GM12878 (cell line): Measurements from ENCODE around the gene MTR. TPM values are rescaled to one million over a fixed set of nuclear protein-coding genes. Genes with fewer than 3 reads are reported as not detected.

Experiments
- ATAC-seq: fragments of 200-7000 bp; cut with Tn5 transposase; 3 replicates; pipeline ENCODE4 v1.9.1; 2020; ENCODE audit warnings: mild to moderate bottlenecking, moderate library complexity
- BruUV-seq: library from RNA; stranded (reverse); fragments of 400-500 nt; replicated peaks from 2 replicates; lab custom pipeline; 2021; lab: Mats Ljungman, UMichigan
- CTCF ChIA-PET: fragments of 300-600 bp; sonication (Branson Sonifier 250); formaldehyde crosslinking; extraction: SDS; loops from one replicate; lab custom pipeline; 2021; ENCODE audit warnings: inconsistent platforms; lab: Yijun Ruan, JAX
- POLR2A ChIA-PET: fragments of 350-600 bp; formaldehyde crosslinking; extraction: SDS; loops from one replicate; lab custom pipeline; 2021; ENCODE audit warnings: inconsistent platforms; lab: Charles Lee
- RAD21 ChIA-PET: fragments of 300-600 bp; sonication (Branson Sonifier 250); formaldehyde crosslinking; loops from one replicate; lab custom pipeline; 2023; ENCODE audit warnings: antibody characterized with exemption; ENCODE audit not compliant: unreplicated experiment; lab: Charles Lee
- SMC1A ChIA-PET: fragments of 300-600 bp; sonication (Branson Sonifier 250); formaldehyde crosslinking; loops from one replicate; lab custom pipeline; 2023; ENCODE audit not compliant: unreplicated experiment, uncharacterized antibody; lab: Charles Lee
- DNase-seq: peaks from one replicate; pipeline ENCODE4 v3.0.0-alpha.2; 2011; ENCODE audit warnings: low read depth, low spot score
- FAIRE-seq: peaks from 3 replicates; lab custom pipeline; 2011; peaks lifted over from hg19 to GRCh38; lab: Jason Lieb, UNC
- H2AFZ ChIP-seq: 2 replicates; pipeline ENCODE4 v1.6.0; 2011; ENCODE audit warnings: low read depth, low read length, control low read depth; ENCODE audit not compliant: control insufficient read depth
- H3K27ac ChIP-seq: 2 replicates; pipeline ENCODE4 v1.5.1; 2011; ENCODE audit warnings: control low read depth; ENCODE audit not compliant: control insufficient read depth, insufficient read depth
- H3K27me3 ChIP-seq, 2 experiments: replicated peaks in 1 of 2; 2 replicates each; pipeline versions ENCODE4 v1.6.0 to v1.6.1; 2011; ENCODE audit warnings: low read length in 1 of 2; ENCODE audit not compliant: control insufficient read depth in 2 of 2, insufficient read depth in 2 of 2
- H3K36me3 ChIP-seq, 2 experiments: 2 replicates each; pipeline ENCODE4 v1.5.1; 2011; ENCODE audit warnings: low read length in 1 of 2; ENCODE audit not compliant: control insufficient read depth in 2 of 2, insufficient read depth in 2 of 2
- H3K4me1 ChIP-seq: 2 replicates; pipeline ENCODE4 v1.6.1; 2011; ENCODE audit warnings: mild to moderate bottlenecking, low read length, moderate library complexity, mixed read lengths; ENCODE audit not compliant: control insufficient read depth, insufficient read depth
- H3K4me2 ChIP-seq: 2 replicates; pipeline ENCODE4 v1.6.0; 2011; ENCODE audit warnings: control low read depth; ENCODE audit not compliant: control insufficient read depth, insufficient read depth
- H3K4me3 ChIP-seq: fragments of 200-600 bp; sonication (generic); 2 replicates; pipeline ENCODE4 v1.5.1; 2016
- H3K79me2 ChIP-seq: 2 replicates; pipeline ENCODE4 v1.6.0; 2011; ENCODE audit warnings: low read length; ENCODE audit not compliant: control insufficient read depth, insufficient read depth
- H3K9ac ChIP-seq: 2 replicates; pipeline ENCODE4 v1.8.0; 2011; ENCODE audit warnings: low read length, control low read depth, mixed read lengths; ENCODE audit not compliant: control insufficient read depth, insufficient read depth
- H3K9me3 ChIP-seq: replicated peaks from 3 replicates; pipeline ENCODE4 v1.5.1; 2011; ENCODE audit warnings: mild to moderate bottlenecking, low read length; ENCODE audit not compliant: control insufficient read depth, insufficient read depth
- H4K20me1 ChIP-seq: 2 replicates; pipeline ENCODE4 v1.6.0; 2011; ENCODE audit not compliant: control insufficient read depth, insufficient read depth
- ATF7 ChIP-seq: fragments of 450-650 bp; IDR thresholded peaks from 2 replicates; pipeline ENCODE4 v1.6.1; 2016; ENCODE audit warnings: low read depth, mild to moderate bottlenecking
- EP300 ChIP-seq, 2 experiments: fragments of 150-350 bp in 1 of 2; IDR thresholded peaks; 2 replicates each; pipeline ENCODE4 v1.6.1; 2011 to 2012; ENCODE audit warnings: low read depth in 2 of 2, low read length in 2 of 2, borderline replicate concordance in 1 of 2, improper control_type of control experiment in 1 of 2, inconsistent platforms in 1 of 2; ENCODE audit not compliant: control insufficient read depth in 1 of 2
- HCFC1 ChIP-seq: fragments of 150-350 bp; IDR thresholded peaks from 2 replicates; pipeline ENCODE4 v1.6.1; 2014; ENCODE audit warnings: low read length
- MTA2 ChIP-seq: fragments of 450-650 bp; IDR thresholded peaks from 2 replicates; pipeline ENCODE4 v1.6.1; 2016; ENCODE audit warnings: low read depth, mild to moderate bottlenecking, moderate library complexity
- NRF1 ChIP-seq: conservative IDR thresholded peaks from 2 replicates; pipeline ENCODE4 v1.6.1; 2011; ENCODE audit warnings: mild to moderate bottlenecking, low read depth, low read length, improper control_type of control experiment
- PAX5 ChIP-seq: IDR thresholded peaks from 2 replicates; pipeline ENCODE4 v1.6.1; 2011; ENCODE audit warnings: low read depth, low read length, borderline replicate concordance
- RELB ChIP-seq: fragments of 450-650 bp; IDR thresholded peaks from 2 replicates; pipeline ENCODE4 v1.6.1; 2017; ENCODE audit warnings: low read depth, mild to moderate bottlenecking, moderate library complexity
- SUZ12 ChIP-seq: fragments of 200-600 bp; sonication (generic); IDR thresholded peaks from one replicate; pipeline ENCODE4 v1.6.1; 2018; ENCODE audit warnings: antibody characterized with exemption, mild to moderate bottlenecking; ENCODE audit not compliant: unreplicated experiment
- USF1 ChIP-seq: IDR thresholded peaks from 2 replicates; pipeline ENCODE4 v1.6.1; 2011; ENCODE audit warnings: borderline replicate concordance, low read depth, mild to moderate bottlenecking, moderate library complexity, mixed read lengths, low read length; ENCODE audit not compliant: insufficient read depth; ENCODE audit errors: extremely low read length
- WGBS: methylation state at CpG from one replicate; pipeline ENCODE4 v1.1.6; 2016; ENCODE audit warnings: low lambda C conversion rate; ENCODE audit not compliant: insufficient replicate concordance, insufficient coverage; ENCODE audit errors: missing lambda C conversion rate; 5-methylcytosine and 5-hydroxymethylcytosine counted together
- in situ Hi-C: fragments of 300-500 bp; cut with MboI; formaldehyde crosslinking; loops from 9 replicates; pipeline ENCODE4 v1.14.3; 2018; ENCODE audit warnings: mixed read lengths
- intact Hi-C: fragments of 100-400 bp; cut with micrococcal nuclease; formaldehyde crosslinking; loops from one replicate; pipeline ENCODE4 v1.14.2; 2022; ENCODE audit not compliant: unreplicated experiment
- polyA plus RNA-seq, 11 experiments: library from polyadenylated mRNA; depleted of rRNA in 4 of 11; unstranded in 6 of 11; stranded (reverse) in 5 of 11; fragments of >200 nt; fragmentation: Nextera tagmentation in 4 of 11; fragmentation: Illumina TruSeq in 1 of 11; extraction: Ambion mirVana in 4 of 11; extraction: Trizol in 1 of 11; gene quantifications; 1 replicate in 1 of 11; 2 replicates in 10 of 11; pipeline versions ENCODE4 v1.2.1 to v1.2.3, GENCODE V29; 2011 to 2016; ENCODE audit warnings: inconsistent platforms in 2 of 11, missing spikeins in 2 of 11, low read depth in 1 of 11
- total RNA-seq, 4 experiments: library from RNA; depleted of rRNA in 3 of 4; stranded (reverse); fragments of >200 nt in 3 of 4; fragmentation: Illumina TruSeq in 1 of 4; extraction: Trizol in 1 of 4; gene quantifications; 2 replicates each; pipeline versions ENCODE4 v1.2.1 to v1.2.3, GENCODE V29; 2013 to 2021
- TF ChIP-seq, protein P1 (sequence below): fragments of 450-650 bp; IDR thresholded peaks from 2 replicates; pipeline ENCODE4 v1.6.1; 2018; ENCODE audit warnings: mild to moderate bottlenecking, low read depth, moderate library complexity; ENCODE audit not compliant: partially characterized antibody
- TF ChIP-seq, protein P2 (sequence below): IDR thresholded peaks from 2 replicates; pipeline ENCODE4 v1.6.1; 2011; ENCODE audit warnings: low read depth, low read length, improper control_type of control experiment, borderline replicate concordance

Gene MTR
- total and polyA plus RNA-seq, 10 of the 15 experiments (the other 5 are each of a cell fraction or from before 2014, with no cell fraction given) = 2.4 to 38.7 (median 16.5) TPM

- no peak overlapping the region for H2AFZ ChIP-seq
- 70% methylated on average over 6 of the region's 6 CpGs for WGBS
- DNase-seq (no peak), ATAC-seq (no peak), FAIRE-seq (no peak)
- H3K79me2 ChIP-seq = no peaks in the 10 kb centered on the region
- in situ Hi-C loops (no loop called here), intact Hi-C loops (no loop called here)
- H3K9me3 ChIP-seq = no peaks in the 10 kb centered on the region
- POLR2A ChIA-PET = no interaction called here
- no peaks in the 10 kb centered on the region for H3K36me3 ChIP-seq
- H3K4me1 ChIP-seq = no peaks in the 10 kb centered on the region
- TF ChIP-seq USF1 (no peak), RELB (no peak), ATF7 (no peak), PAX5 (no peak), NRF1 (no peak), EP300 (IDR thresholded peaks at IDR 0.05; ENCODE audit: borderline replicate concordance in 1 of 2, control insufficient read depth in 1 of 2, low read depth in 2 of 2, low read length in 2 of 2) (no peak), HCFC1 (no peak), SUZ12 (no peak), MTA2 (no peak)
- TF ChIP-seq, protein P1, sequence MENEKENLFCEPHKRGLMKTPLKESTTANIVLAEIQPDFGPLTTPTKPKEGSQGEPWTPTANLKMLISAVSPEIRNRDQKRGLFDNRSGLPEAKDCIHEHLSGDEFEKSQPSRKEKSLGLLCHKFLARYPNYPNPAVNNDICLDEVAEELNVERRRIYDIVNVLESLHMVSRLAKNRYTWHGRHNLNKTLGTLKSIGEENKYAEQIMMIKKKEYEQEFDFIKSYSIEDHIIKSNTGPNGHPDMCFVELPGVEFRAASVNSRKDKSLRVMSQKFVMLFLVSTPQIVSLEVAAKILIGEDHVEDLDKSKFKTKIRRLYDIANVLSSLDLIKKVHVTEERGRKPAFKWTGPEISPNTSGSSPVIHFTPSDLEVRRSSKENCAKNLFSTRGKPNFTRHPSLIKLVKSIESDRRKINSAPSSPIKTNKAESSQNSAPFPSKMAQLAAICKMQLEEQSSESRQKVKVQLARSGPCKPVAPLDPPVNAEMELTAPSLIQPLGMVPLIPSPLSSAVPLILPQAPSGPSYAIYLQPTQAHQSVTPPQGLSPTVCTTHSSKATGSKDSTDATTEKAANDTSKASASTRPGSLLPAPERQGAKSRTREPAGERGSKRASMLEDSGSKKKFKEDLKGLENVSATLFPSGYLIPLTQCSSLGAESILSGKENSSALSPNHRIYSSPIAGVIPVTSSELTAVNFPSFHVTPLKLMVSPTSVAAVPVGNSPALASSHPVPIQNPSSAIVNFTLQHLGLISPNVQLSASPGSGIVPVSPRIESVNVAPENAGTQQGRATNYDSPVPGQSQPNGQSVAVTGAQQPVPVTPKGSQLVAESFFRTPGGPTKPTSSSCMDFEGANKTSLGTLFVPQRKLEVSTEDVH = no peak
- TF ChIP-seq, protein P2, sequence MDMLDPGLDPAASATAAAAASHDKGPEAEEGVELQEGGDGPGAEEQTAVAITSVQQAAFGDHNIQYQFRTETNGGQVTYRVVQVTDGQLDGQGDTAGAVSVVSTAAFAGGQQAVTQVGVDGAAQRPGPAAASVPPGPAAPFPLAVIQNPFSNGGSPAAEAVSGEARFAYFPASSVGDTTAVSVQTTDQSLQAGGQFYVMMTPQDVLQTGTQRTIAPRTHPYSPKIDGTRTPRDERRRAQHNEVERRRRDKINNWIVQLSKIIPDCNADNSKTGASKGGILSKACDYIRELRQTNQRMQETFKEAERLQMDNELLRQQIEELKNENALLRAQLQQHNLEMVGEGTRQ = no peak
- H3K9ac ChIP-seq = no peak overlapping the region
- CTCF ChIA-PET = interaction anchor here (1.3 kb wide), 1 partner anchor 12 kb away, joined by 5 read pairs; no protein-coding TSS in a partner anchor
- no peak overlapping the region for H3K27ac ChIP-seq
- no TSS peak for BruUV-seq
- RAD21 ChIA-PET = no interaction called here
- SMC1A ChIA-PET = interaction anchor here (1.6 kb wide), 1 partner anchor 13 kb away, joined by 5 read pairs; no protein-coding TSS in a partner anchor
- H3K4me2 ChIP-seq = no peak overlapping the region
- no peaks in the 10 kb centered on the region for H4K20me1 ChIP-seq
- no peak overlapping the region for H3K4me3 ChIP-seq
- H3K27me3 ChIP-seq = no peaks in the 10 kb centered on the region
These were observed 47.6 kb upstream of the MTR start for GRCh38 chr1:236747311-236747985.
